Fibroblast of villous mesenchyme (primary cell): ENCODE measurements around the gene C1orf21. TPM values are rescaled to one million over a fixed set of nuclear protein-coding genes. Genes with fewer than 3 reads are reported as not detected.

ENCODE experiments used
- DNase-seq: peaks from one replicate; pipeline ENCODE4 v3.0.0-alpha.2; 2010; ENCODE audit warnings: low read depth
- H3K4me3 ChIP-seq: 2 replicates; pipeline ENCODE4 v1.5.1; 2011; ENCODE audit warnings: low read depth, mild to moderate bottlenecking, low read length
- total RNA-seq: library from RNA; depleted of rRNA; stranded (reverse); fragments of >200 nt; gene quantifications from 2 replicates; pipeline ENCODE4 v1.2.3, GENCODE V29; 2012
- TF ChIP-seq, protein P1 (sequence below): IDR thresholded peaks from 2 replicates; pipeline ENCODE4 v1.5.1; 2012; ENCODE audit warnings: low read depth, mild to moderate bottlenecking, low read length; ENCODE audit not compliant: insufficient read depth

The C1orf21 gene
- total RNA-seq, 1 donor = 3.5 TPM

DNA sequence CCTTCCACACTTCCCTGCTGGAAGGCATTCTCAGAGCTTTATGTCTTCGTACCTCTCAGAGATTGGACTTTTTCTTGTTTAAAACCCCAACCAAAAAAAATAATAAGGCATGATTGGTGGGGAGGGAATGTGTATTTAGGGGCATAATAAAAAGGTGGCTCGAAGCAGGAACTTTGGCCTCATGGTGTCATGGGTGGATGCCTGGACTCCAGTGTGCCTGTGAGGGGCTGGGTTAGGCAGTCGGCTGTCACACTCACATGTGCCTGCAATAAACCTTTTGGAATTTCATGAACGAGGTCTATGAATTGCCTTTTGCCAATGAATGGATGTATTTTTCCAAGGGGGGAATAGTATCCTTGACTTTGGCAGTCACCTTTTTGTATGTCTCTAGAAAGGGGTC is 236.6 kb downstream of the C1orf21 start:
- no peak for DNase-seq
- H3K4me3 ChIP-seq = no peak overlapping the region
- TF ChIP-seq, protein P1, sequence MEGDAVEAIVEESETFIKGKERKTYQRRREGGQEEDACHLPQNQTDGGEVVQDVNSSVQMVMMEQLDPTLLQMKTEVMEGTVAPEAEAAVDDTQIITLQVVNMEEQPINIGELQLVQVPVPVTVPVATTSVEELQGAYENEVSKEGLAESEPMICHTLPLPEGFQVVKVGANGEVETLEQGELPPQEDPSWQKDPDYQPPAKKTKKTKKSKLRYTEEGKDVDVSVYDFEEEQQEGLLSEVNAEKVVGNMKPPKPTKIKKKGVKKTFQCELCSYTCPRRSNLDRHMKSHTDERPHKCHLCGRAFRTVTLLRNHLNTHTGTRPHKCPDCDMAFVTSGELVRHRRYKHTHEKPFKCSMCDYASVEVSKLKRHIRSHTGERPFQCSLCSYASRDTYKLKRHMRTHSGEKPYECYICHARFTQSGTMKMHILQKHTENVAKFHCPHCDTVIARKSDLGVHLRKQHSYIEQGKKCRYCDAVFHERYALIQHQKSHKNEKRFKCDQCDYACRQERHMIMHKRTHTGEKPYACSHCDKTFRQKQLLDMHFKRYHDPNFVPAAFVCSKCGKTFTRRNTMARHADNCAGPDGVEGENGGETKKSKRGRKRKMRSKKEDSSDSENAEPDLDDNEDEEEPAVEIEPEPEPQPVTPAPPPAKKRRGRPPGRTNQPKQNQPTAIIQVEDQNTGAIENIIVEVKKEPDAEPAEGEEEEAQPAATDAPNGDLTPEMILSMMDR = no peak

DNA sequence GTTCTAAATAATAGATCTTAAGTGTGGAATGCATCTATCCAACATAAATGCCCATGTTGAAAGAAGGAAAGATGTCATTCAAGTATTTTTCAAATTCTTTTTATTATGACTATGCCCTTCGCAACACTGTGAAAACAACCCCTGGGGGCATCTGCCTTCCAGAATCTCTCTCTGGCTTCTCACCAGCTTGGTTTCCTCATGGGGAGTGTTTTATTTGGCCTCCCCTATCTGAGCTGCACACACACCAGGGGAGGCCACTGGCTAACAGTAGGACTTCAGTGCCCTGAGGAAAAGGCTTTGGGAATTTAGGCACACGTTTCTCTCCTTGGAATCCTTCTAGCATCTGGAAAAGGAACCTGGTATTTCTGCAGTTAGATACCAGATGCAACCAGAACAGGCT is 237.2 kb downstream of the C1orf21 start:
- DNase-seq = no peak
- H3K4me3 ChIP-seq = no peak overlapping the region
- TF ChIP-seq, protein P1 = no peak

DNA sequence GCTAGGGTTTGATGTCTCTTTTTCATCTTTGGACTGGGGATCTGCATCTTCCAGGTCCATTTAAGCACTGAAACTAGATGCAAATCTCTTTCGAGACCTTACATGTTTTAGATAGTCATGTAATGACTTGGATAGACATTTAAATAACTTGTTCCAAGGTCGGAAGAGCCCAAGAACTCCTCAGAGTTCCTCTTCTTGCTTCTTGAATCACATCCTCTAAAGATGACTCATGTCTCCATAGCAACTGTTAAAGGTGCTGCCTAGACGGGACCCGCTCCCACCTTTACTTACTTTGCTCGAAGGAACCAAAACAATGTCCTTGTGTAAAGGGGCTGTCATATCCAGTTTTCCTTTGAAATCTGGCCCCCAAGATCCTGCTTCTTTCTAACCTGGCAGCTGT is 237.8 kb downstream of the C1orf21 start:
- H3K4me3 ChIP-seq = no peak overlapping the region
- DNase-seq = no peak
- TF ChIP-seq, protein P1 = no peak

- no peak overlapping the region for H3K4me3 ChIP-seq
- TF ChIP-seq, protein P1 = no peak
- no peak for DNase-seq
Measured at GRCh38 chr1:184625271-184625670, 238.4 kb downstream of the C1orf21 start.

- no peak overlapping the region for H3K4me3 ChIP-seq
- DNase-seq = no peak
Measured at GRCh38 chr1:184626076-184627006, 239.5 kb downstream of the C1orf21 start.

DNA sequence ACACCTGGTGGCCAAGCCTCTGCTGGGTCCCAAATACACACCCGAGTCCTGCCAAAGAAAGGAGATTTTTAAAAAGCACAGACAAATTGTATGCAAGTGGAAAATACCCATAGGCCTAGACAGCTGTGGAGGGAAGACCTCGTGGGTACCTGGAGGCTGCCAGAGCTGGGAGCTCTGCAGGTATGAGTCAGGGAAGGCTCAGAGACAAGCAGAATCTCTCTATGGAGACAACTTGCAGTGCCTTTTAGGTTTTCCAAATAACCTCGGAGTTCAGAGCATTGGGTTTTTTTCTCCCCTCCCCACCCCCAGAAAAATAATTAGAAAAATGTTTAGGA is 240.1 kb downstream of the C1orf21 start:
- TF ChIP-seq, protein P1 = no peak
- DNase-seq = no peak
- H3K4me3 ChIP-seq = no peak overlapping the region

More at GRCh38 chr1:184626076-184627006, 239.5 kb downstream of the C1orf21 start:
- TF ChIP-seq, protein P1 = no peak

DNA sequence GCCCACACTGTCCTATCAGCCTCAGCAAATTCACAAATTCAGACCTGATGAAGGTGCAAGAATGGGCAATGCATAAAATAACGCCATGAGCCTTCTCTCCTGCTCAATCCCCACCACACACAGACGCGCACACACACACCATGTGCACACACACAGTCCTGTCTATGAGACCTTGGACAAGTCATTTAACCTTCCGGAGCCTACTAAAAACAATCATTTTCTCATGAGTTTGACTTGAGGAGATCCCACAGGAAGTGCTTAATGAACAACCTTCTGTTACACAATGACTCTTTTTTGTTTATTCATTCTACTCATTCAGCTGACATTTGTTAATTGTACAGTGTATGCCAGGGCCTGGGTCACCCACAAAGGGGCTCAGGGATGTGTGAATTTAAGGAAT is 242.4 kb downstream of the C1orf21 start:
- TF ChIP-seq, protein P1 = no peak
- no peak overlapping the region for H3K4me3 ChIP-seq
- DNase-seq = peak; percentile 37
